Glutamatergic neuron (in vitro differentiated cells): ENCODE data around the gene CAMTA1. TPM values are rescaled to one million over a fixed set of nuclear protein-coding genes. Genes with fewer than 3 reads are reported as not detected.

ENCODE experiments used
- DNase-seq: peaks from one replicate; pipeline ENCODE4 v3.0.0; 2022
- H3K27ac Mint-ChIP-seq: one replicate; pipeline ENCODE4 v1.8.0; 2020; ENCODE audit warnings: mild to moderate bottlenecking, mixed read lengths, inconsistent platforms; ENCODE audit not compliant: unreplicated experiment
- H3K27me3 Mint-ChIP-seq: one replicate; pipeline ENCODE4 v1.8.0; 2020; ENCODE audit warnings: mild to moderate bottlenecking, moderate library complexity, mixed read lengths, inconsistent platforms; ENCODE audit not compliant: unreplicated experiment
- H3K36me3 Mint-ChIP-seq: one replicate; pipeline ENCODE4 v1.8.0; 2020; ENCODE audit warnings: mild to moderate bottlenecking, mixed read lengths, inconsistent platforms; ENCODE audit not compliant: unreplicated experiment
- H3K4me1 Mint-ChIP-seq: one replicate; pipeline ENCODE4 v1.8.0; 2020; ENCODE audit warnings: mild to moderate bottlenecking, low read depth, mixed read lengths, inconsistent platforms; ENCODE audit not compliant: unreplicated experiment
- H3K4me3 Mint-ChIP-seq: one replicate; pipeline ENCODE4 v1.8.0; 2020; ENCODE audit warnings: mild to moderate bottlenecking, mixed read lengths, inconsistent platforms; ENCODE audit not compliant: unreplicated experiment
- H3K9me3 Mint-ChIP-seq: one replicate; pipeline ENCODE4 v1.8.0; 2020; ENCODE audit warnings: mild to moderate bottlenecking, moderate library complexity, mixed read lengths, inconsistent platforms; ENCODE audit not compliant: unreplicated experiment
- CTCF ChIP-seq: fragments of 200-600 bp; sonication (generic); IDR thresholded peaks from one replicate; pipeline ENCODE4 v1.5.0; 2021; ENCODE audit not compliant: partially characterized antibody, unreplicated experiment
- total RNA-seq: library from RNA; stranded (reverse); fragmentation: NEBNext Ultra II Directional; extraction: Animal tissue kit (Norgen Biotek cat#: 25700); gene quantifications from one replicate; pipeline ENCODE4 v1.2.1, GENCODE V29; 2021; ENCODE audit not compliant: unreplicated experiment

CAMTA1 gene
- total RNA-seq, 1 donor from 2014 or later = 77.2 TPM

GRCh38 chr1:7371926-7372325, 586.7 kb downstream of the CAMTA1 start:
- Mint-ChIP-seq H3K27me3 (peaks cover 6% of the 10 kb centered on the region), H3K9me3 (peaks cover 3% of the 10 kb centered on the region), H3K27ac (no peak overlapping the region), H3K4me3 (no peak overlapping the region), H3K4me1 (peaks cover 2% of the 10 kb centered on the region), H3K36me3 (no peaks in the 10 kb centered on the region)
- no peak for TF ChIP-seq CTCF
- DNase-seq = no peak

GRCh38 chr1:7372477-7373120, 587.3 kb downstream of the CAMTA1 start:
- DNase-seq = no peak
- H3K4me1 Mint-ChIP-seq = peaks cover 2% of the 10 kb centered on the region
- no peaks in the 10 kb centered on the region for H3K36me3 Mint-ChIP-seq
- no peak overlapping the region for H3K27ac Mint-ChIP-seq
- H3K27me3 Mint-ChIP-seq = peaks cover 6% of the 10 kb centered on the region
- H3K4me3 Mint-ChIP-seq = no peak overlapping the region
- peaks cover 3% of the 10 kb centered on the region for H3K9me3 Mint-ChIP-seq
- TF ChIP-seq CTCF = no peak

GRCh38 chr1:7373251-7373650, 588.0 kb downstream of the CAMTA1 start:
- Mint-ChIP-seq H3K4me3 (no peak overlapping the region), H3K27me3 (peaks cover 6% of the 10 kb centered on the region), H3K36me3 (no peaks in the 10 kb centered on the region), H3K4me1 (peaks cover 2% of the 10 kb centered on the region), H3K9me3 (peaks cover 3% of the 10 kb centered on the region), H3K27ac (no peak overlapping the region)
- DNase-seq = no peak
- no peak for TF ChIP-seq CTCF

- no peak overlapping the region for H3K4me3 Mint-ChIP-seq
- TF ChIP-seq CTCF = no peak
- H3K36me3 Mint-ChIP-seq = no peaks in the 10 kb centered on the region
- H3K27ac Mint-ChIP-seq = no peak overlapping the region
- H3K9me3 Mint-ChIP-seq = peaks cover 3% of the 10 kb centered on the region
- no peak for DNase-seq
- peaks cover 2% of the 10 kb centered on the region for H3K4me1 Mint-ChIP-seq
- H3K27me3 Mint-ChIP-seq = peaks cover 2% of the 10 kb centered on the region
These were observed 588.8 kb downstream of the CAMTA1 start for GRCh38 chr1:7373876-7374562.

- Mint-ChIP-seq H3K9me3 (peaks cover 3% of the 10 kb centered on the region), H3K36me3 (no peaks in the 10 kb centered on the region), H3K27me3 (peaks cover 2% of the 10 kb centered on the region), H3K27ac (no peak overlapping the region), H3K4me3 (no peak overlapping the region), H3K4me1 (peaks cover 4% of the 10 kb centered on the region)
- no peak for TF ChIP-seq CTCF
- no peak for DNase-seq
These were observed 589.4 kb downstream of the CAMTA1 start for GRCh38 chr1:7374563-7375160.
